Activated naive CD4-positive, alpha-beta T cell treated with anti-CD3 and anti-CD28 coated beads, Interleukin-2, amount 50 U/mL, for 72 hours (primary cell): Measurements from ENCODE around the gene SDHA. TPM values are rescaled to one million over a fixed set of nuclear protein-coding genes. Genes with fewer than 3 reads are reported as not detected.
"Not testable (repeated sequence)": the region's sequence is repeated elsewhere in the genome, so short reads cannot be mapped to it uniquely, and the experiment has no call there.

Experiments used
- ATAC-seq, 2 donors: fragments of 150-1000 bp; cut with Tn5 transposase; 2 replicates each; pipeline ENCODE4 v1.10.0; 2021; ENCODE audit warnings: mild to moderate bottlenecking in 2 of 2, moderate library complexity in 2 of 2
- DNase-seq, 2 donors: peaks; one replicate each; pipeline ENCODE4 v3.0.0; 2021 to 2022; ENCODE audit warnings: low spot score in 2 of 2
- H3K27ac Mint-ChIP-seq, 2 donors: one replicate each; pipeline ENCODE4 v1.8.0; 2022; ENCODE audit warnings: mild to moderate bottlenecking in 2 of 2, mixed read lengths in 2 of 2
- H3K36me3 Mint-ChIP-seq, 2 donors: one replicate each; pipeline ENCODE4 v1.8.0; 2022; ENCODE audit warnings: mixed read lengths in 2 of 2
- H3K9me3 Mint-ChIP-seq, 2 donors: one replicate each; pipeline ENCODE4 v1.8.0; 2022; ENCODE audit warnings: mixed read lengths in 2 of 2
- total RNA-seq, 2 donors: library from RNA; stranded (reverse); gene quantifications; one replicate each; pipeline ENCODE4 v1.2.3, GENCODE V29; 2022

Gene SDHA
- total RNA-seq: 100 to 1,000 TPM; 156 to 198 TPM

GRCh38 chr5:217494-218456, at the start of gene SDHA, which contains the start of gene CCDC127:
Gene SDHA, plus strand, starts transcription at chr5:218320. Its CDS starts 36 bp downstream, at chr5:218356.
Gene CCDC127, minus strand, starts transcription at chr5:218153. Its CDS starts 1,304 bp downstream, at chr5:216849.
- peak; percentile 96 to 99 for DNase-seq
- peak; percentile 79 to 87 for ATAC-seq
- not testable (repeated sequence) for H3K9me3 Mint-ChIP-seq
- Mint-ChIP-seq H3K36me3 (peaks cover 19 to 27% of the 10 kb centered on the region in 2 donors), H3K27ac (peak within 1 kb of the TSS; percentile 91 to 97)

- Mint-ChIP-seq H3K36me3 (no peaks in the 10 kb centered on the region), H3K9me3 (no peaks in the 10 kb centered on the region), H3K27ac (no peak overlapping the region)
- ATAC-seq (no peak), DNase-seq (peak in 1 of 2 donors; percentile 40)
Measured at GRCh38 chr5:169071-169727, 48.9 kb upstream of the SDHA start.

GRCh38 chr5:169728-170094, 48.4 kb upstream of the SDHA start:
- Mint-ChIP-seq H3K36me3 (no peaks in the 10 kb centered on the region), H3K27ac (no peak overlapping the region), H3K9me3 (no peaks in the 10 kb centered on the region)
- DNase-seq (peak in 1 of 2 donors; percentile 47), ATAC-seq (no peak)

- Mint-ChIP-seq H3K27ac (no peak overlapping the region), H3K9me3 (no peaks in the 10 kb centered on the region), H3K36me3 (no peaks in the 10 kb centered on the region)
- no peak for ATAC-seq
- DNase-seq: peak in 1 of 2 donors; percentile 51
Measured at GRCh38 chr5:170971-171800, 46.9 kb upstream of the SDHA start.

GRCh38 chr5:171801-172331, 46.3 kb upstream of the SDHA start:
- Mint-ChIP-seq H3K9me3 (no peaks in the 10 kb centered on the region), H3K27ac (no peak overlapping the region), H3K36me3 (no peaks in the 10 kb centered on the region)
- ATAC-seq: no peak
- DNase-seq: peak in 1 of 2 donors; percentile 35

GRCh38 chr5:172421-172820, 45.7 kb upstream of the SDHA start:
- no peaks in the 10 kb centered on the region for H3K36me3 Mint-ChIP-seq
- H3K9me3 Mint-ChIP-seq: no peaks in the 10 kb centered on the region
- ATAC-seq (no peak), DNase-seq (no peak)
- no peak overlapping the region for H3K27ac Mint-ChIP-seq

GRCh38 chr5:172841-173251, 45.3 kb upstream of the SDHA start:
- no peak for DNase-seq
- Mint-ChIP-seq H3K27ac (no peak overlapping the region), H3K9me3 (no peaks in the 10 kb centered on the region), H3K36me3 (no peaks in the 10 kb centered on the region)
- no peak for ATAC-seq

- Mint-ChIP-seq H3K9me3 (no peaks in the 10 kb centered on the region), H3K27ac (no peak overlapping the region), H3K36me3 (no peaks in the 10 kb centered on the region)
Measured at GRCh38 chr5:173392-174290, 44.5 kb upstream of the SDHA start.

GRCh38 chr5:174291-174600, 43.9 kb upstream of the SDHA start:
- DNase-seq (no peak), ATAC-seq (no peak)
- Mint-ChIP-seq H3K27ac (no peak overlapping the region), H3K9me3 (no peaks in the 10 kb centered on the region), H3K36me3 (no peaks in the 10 kb centered on the region)

More at GRCh38 chr5:173392-174290, 44.5 kb upstream of the SDHA start:
- DNase-seq: no peak
- ATAC-seq: no peak

- H3K9me3 Mint-ChIP-seq: no peaks in the 10 kb centered on the region
- no peak for ATAC-seq
- H3K27ac Mint-ChIP-seq: no peak overlapping the region
- H3K36me3 Mint-ChIP-seq: no peaks in the 10 kb centered on the region
- no peak for DNase-seq
Measured at GRCh38 chr5:174876-175465, 43.1 kb upstream of the SDHA start.

- DNase-seq (no peak), ATAC-seq (no peak)
- H3K9me3 Mint-ChIP-seq: no peaks in the 10 kb centered on the region
- no peak overlapping the region for H3K27ac Mint-ChIP-seq
- no peaks in the 10 kb centered on the region for H3K36me3 Mint-ChIP-seq
Measured at GRCh38 chr5:176296-176823, 41.8 kb upstream of the SDHA start.

GRCh38 chr5:178110-178509, 40.0 kb upstream of the SDHA start:
- H3K36me3 Mint-ChIP-seq: no peaks in the 10 kb centered on the region
- ATAC-seq (no peak), DNase-seq (no peak)
- no peaks in the 10 kb centered on the region for H3K9me3 Mint-ChIP-seq
- H3K27ac Mint-ChIP-seq: no peak overlapping the region

- ATAC-seq: no peak
- no peaks in the 10 kb centered on the region for H3K36me3 Mint-ChIP-seq
- no peak overlapping the region for H3K27ac Mint-ChIP-seq
- no peak for DNase-seq
- H3K9me3 Mint-ChIP-seq: no peaks in the 10 kb centered on the region
Measured at GRCh38 chr5:179401-179800, 38.7 kb upstream of the SDHA start.

GRCh38 chr5:180286-180918, 37.7 kb upstream of the SDHA start:
- DNase-seq (no peak), ATAC-seq (no peak)
- Mint-ChIP-seq H3K9me3 (no peaks in the 10 kb centered on the region), H3K36me3 (no peaks in the 10 kb centered on the region), H3K27ac (no peak overlapping the region)

GRCh38 chr5:181160-181559, 37.0 kb upstream of the SDHA start:
- Mint-ChIP-seq H3K9me3 (no peaks in the 10 kb centered on the region), H3K27ac (no peak overlapping the region), H3K36me3 (no peaks in the 10 kb centered on the region)
- ATAC-seq (no peak), DNase-seq (no peak)
